ENCODE data around the gene FSTL3. TPM values are rescaled to one million over a fixed set of nuclear protein-coding genes. Genes with fewer than 3 reads are reported as not detected.

Gene FSTL3
- total RNA-seq, 1 donor from 2014 or later, result 2.4 TPM

GRCh38 chr19:688214-688613, 12.0 kb downstream of the FSTL3 start:
- Histone ChIP-seq H3K9me3 (ENCODE audit: low read depth) (no peaks in the 10 kb centered on the region), H3K27me3 (no peaks in the 10 kb centered on the region), H3K36me3 (no peaks in the 10 kb centered on the region), H3K4me3 (no peak overlapping the region), H3K4me1 (no peaks in the 10 kb centered on the region), H3K9ac (no peak overlapping the region), H3K79me2 (ENCODE audit: low read depth) (no peaks in the 10 kb centered on the region), H2AFZ (replicated peaks) (no peak overlapping the region), H3K27ac (no peak overlapping the region), H4K20me1 (ENCODE audit: low read depth) (no peaks in the 10 kb centered on the region), H3K4me2 (no peak overlapping the region), H3F3A (ENCODE audit: low read depth) (no peaks in the 10 kb centered on the region)
- Mint-ChIP-seq H3K4me3 (peak overlapping the region; percentile 27), H3K9me3 (peaks cover 5% of the 10 kb centered on the region), H3K36me3 (no peaks in the 10 kb centered on the region), H3K27me3 (ENCODE audit: insufficient read depth, low read depth) (peaks cover 19% of the 10 kb centered on the region), H3K4me1 (peaks cover 3% of the 10 kb centered on the region), H3K27ac (no peak overlapping the region)
- TF ChIP-seq CTCF (IDR thresholded peaks at IDR 0.05), result no peak
- TF ChIP-seq EZH2 (IDR thresholded peaks at IDR 0.05), result no peak
- no peak for TF ChIP-seq EZH2phosphoT487 (IDR thresholded peaks at IDR 0.05)
- no peak for DNase-seq (ENCODE audit: low spot score)

- TF ChIP-seq EZH2 (IDR thresholded peaks at IDR 0.05) (no peak), EZH2phosphoT487 (IDR thresholded peaks at IDR 0.05) (no peak), CTCF (IDR thresholded peaks at IDR 0.05) (no peak)
- H3K9me3 Mint-ChIP-seq, result peaks cover 5% of the 10 kb centered on the region
- H3K36me3 Mint-ChIP-seq, result no peaks in the 10 kb centered on the region
- H3K27me3 Mint-ChIP-seq (ENCODE audit: insufficient read depth, low read depth), result peaks cover 19% of the 10 kb centered on the region
- no peak overlapping the region for H3K9ac ChIP-seq
- no peaks in the 10 kb centered on the region for H3K27me3 ChIP-seq
- H3K4me1 Mint-ChIP-seq, result peaks cover 3% of the 10 kb centered on the region
- no peaks in the 10 kb centered on the region for H3F3A ChIP-seq (ENCODE audit: low read depth)
- H3K4me3 ChIP-seq, result no peak overlapping the region
- no peaks in the 10 kb centered on the region for H4K20me1 ChIP-seq (ENCODE audit: low read depth)
- no peak overlapping the region for H3K4me2 ChIP-seq
- no peaks in the 10 kb centered on the region for H3K4me1 ChIP-seq
- no peak overlapping the region for H3K27ac ChIP-seq
- H3K9me3 ChIP-seq (ENCODE audit: low read depth), result no peaks in the 10 kb centered on the region
- H3K36me3 ChIP-seq, result no peaks in the 10 kb centered on the region
- no peaks in the 10 kb centered on the region for H3K79me2 ChIP-seq (ENCODE audit: low read depth)
- peak overlapping the region; percentile 57 for H3K4me3 Mint-ChIP-seq
- peak overlapping the region; percentile 10 for H3K27ac Mint-ChIP-seq
- no peak for DNase-seq (ENCODE audit: low spot score)
- H2AFZ ChIP-seq (replicated peaks), result no peak overlapping the region
Measured at GRCh38 chr19:688992-689391, 12.8 kb downstream of the FSTL3 start.

- Histone ChIP-seq H3K27me3 (no peaks in the 10 kb centered on the region), H3K4me2 (no peak overlapping the region), H3K79me2 (ENCODE audit: low read depth) (no peaks in the 10 kb centered on the region), H3F3A (ENCODE audit: low read depth) (no peaks in the 10 kb centered on the region), H3K36me3 (no peaks in the 10 kb centered on the region), H4K20me1 (ENCODE audit: low read depth) (no peaks in the 10 kb centered on the region), H3K9ac (no peak overlapping the region), H3K27ac (no peak overlapping the region), H3K9me3 (ENCODE audit: low read depth) (no peaks in the 10 kb centered on the region), H3K4me3 (no peak overlapping the region), H2AFZ (replicated peaks) (no peak overlapping the region), H3K4me1 (no peaks in the 10 kb centered on the region)
- peaks cover 5% of the 10 kb centered on the region for H3K9me3 Mint-ChIP-seq
- no peaks in the 10 kb centered on the region for H3K36me3 Mint-ChIP-seq
- no peak for DNase-seq (ENCODE audit: low spot score)
- H3K27me3 Mint-ChIP-seq (ENCODE audit: insufficient read depth, low read depth), result peaks cover 19% of the 10 kb centered on the region
- TF ChIP-seq EZH2 (IDR thresholded peaks at IDR 0.05), result no peak
- TF ChIP-seq EZH2phosphoT487 (IDR thresholded peaks at IDR 0.05), result no peak
- TF ChIP-seq CTCF (IDR thresholded peaks at IDR 0.05), result no peak
- H3K4me3 Mint-ChIP-seq, result no peak overlapping the region
- peaks cover 3% of the 10 kb centered on the region for H3K4me1 Mint-ChIP-seq
- no peak overlapping the region for H3K27ac Mint-ChIP-seq
Measured at GRCh38 chr19:690203-690602, 14.0 kb downstream of the FSTL3 start.
